HK-2 (cell line): Measurements from ENCODE around the gene STK39.

Experiments
- DNase-seq: peaks from one replicate; pipeline ENCODE4 v3.0.0-alpha.2; 2018; ENCODE audit not compliant: unreplicated experiment

STK39 gene

GRCh38 chr2:168243061-168243460 is 4.3 kb downstream of the STK39 start:
- no peak for DNase-seq

- no peak for DNase-seq
Measured at GRCh38 chr2:168241746-168242145, 5.6 kb downstream of the STK39 start.

- no peak for DNase-seq
Measured at GRCh38 chr2:168241208-168241607, 6.2 kb downstream of the STK39 start.

- no peak for DNase-seq
Measured at GRCh38 chr2:168239281-168239680, 8.1 kb downstream of the STK39 start.

- DNase-seq, result no peak
Measured at GRCh38 chr2:168237741-168238140, 9.7 kb downstream of the STK39 start.

GRCh38 chr2:168234407-168235085 is 12.8 kb downstream of the STK39 start:
- DNase-seq, result no peak

- no peak for DNase-seq
Measured at GRCh38 chr2:168233726-168234406, 13.5 kb downstream of the STK39 start.

- DNase-seq, result no peak
Measured at GRCh38 chr2:168233166-168233565, 14.2 kb downstream of the STK39 start.

GRCh38 chr2:168231609-168232241 is 15.7 kb downstream of the STK39 start:
- DNase-seq, result no peak

- DNase-seq, result no peak
Measured at GRCh38 chr2:168230389-168230788, 17.0 kb downstream of the STK39 start.

- no peak for DNase-seq
Measured at GRCh38 chr2:168224346-168224745, 23.0 kb downstream of the STK39 start.

- no peak for DNase-seq
Measured at GRCh38 chr2:168222088-168222487, 25.3 kb downstream of the STK39 start.

- DNase-seq, result no peak
Measured at GRCh38 chr2:168220965-168221819, 26.2 kb downstream of the STK39 start.

GRCh38 chr2:168217920-168218319 is 29.5 kb downstream of the STK39 start:
- DNase-seq, result no peak

- no peak for DNase-seq
Measured at GRCh38 chr2:168216351-168217005, 30.9 kb downstream of the STK39 start.

- DNase-seq, result no peak
Measured at GRCh38 chr2:168215813-168216212, 31.6 kb downstream of the STK39 start.

GRCh38 chr2:168212866-168213265 is 34.5 kb downstream of the STK39 start:
- no peak for DNase-seq

GRCh38 chr2:168212167-168212566 is 35.2 kb downstream of the STK39 start:
- DNase-seq, result no peak

- no peak for DNase-seq
Measured at GRCh38 chr2:168211664-168212163, 35.7 kb downstream of the STK39 start.

GRCh38 chr2:168210895-168211570 is 36.4 kb downstream of the STK39 start:
- DNase-seq, result no peak
